ENCODE measurements around the gene OCEL1. TPM values are rescaled to one million over a fixed set of nuclear protein-coding genes. Genes with fewer than 3 reads are reported as not detected.

Gene OCEL1
- total and polyA plus RNA-seq, 2 of the 13 experiments (the other 11 are each of a cell fraction or from before 2014, with no cell fraction given), result 10.6 to 17.2 TPM

DNA sequence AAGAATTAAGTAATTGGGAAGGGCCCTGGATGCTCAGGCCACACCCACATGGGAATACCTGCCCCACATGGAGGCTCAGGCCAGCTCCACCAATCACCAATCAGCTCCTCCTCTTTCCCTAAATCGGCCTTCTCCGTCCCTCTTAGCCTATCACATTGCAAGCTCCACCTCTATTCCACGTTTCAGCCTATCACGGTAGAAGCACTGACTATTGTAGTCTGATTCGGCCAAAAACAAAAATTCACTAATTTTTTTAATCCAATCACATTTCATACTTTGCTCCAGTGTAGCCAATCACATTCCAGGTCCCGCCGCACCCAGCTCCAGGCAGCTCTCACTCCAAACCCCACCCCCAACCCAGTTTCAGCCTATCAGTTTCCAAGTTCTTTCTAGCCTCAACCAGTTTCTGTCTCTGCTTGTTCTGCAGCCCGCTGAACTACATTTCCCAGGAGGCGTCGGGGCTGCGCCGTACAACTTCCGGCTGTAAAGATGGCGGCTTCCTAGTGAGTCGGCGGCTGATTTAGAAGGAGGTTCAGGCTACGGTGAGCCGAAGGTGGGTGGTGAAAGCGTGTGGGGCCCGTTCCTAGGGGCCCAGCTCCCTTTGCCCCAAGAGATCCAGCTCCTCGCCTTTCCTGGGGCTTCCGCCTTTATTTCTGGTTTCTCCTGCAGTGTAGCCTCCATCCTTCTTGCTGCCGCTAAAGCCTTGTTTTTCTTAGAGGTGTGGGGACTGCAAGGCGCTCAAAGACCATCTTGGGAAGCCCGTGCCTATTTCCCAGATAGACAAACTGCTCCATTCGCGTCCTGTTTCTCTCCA is 41.2 kb downstream of the OCEL1 start, which contains the start of gene BABAM1 (continued):
- TF ChIP-seq ZNF781 (CRISPR knock-in tag; IDR thresholded peaks at IDR 0.05; ENCODE audit: borderline replicate concordance, not compliant biosample characterization), result no peak
- no peak for TF ChIP-seq ETV6 (CRISPR knock-in tag; conservative IDR thresholded peaks at IDR 0.05)
- TF ChIP-seq, protein P1, sequence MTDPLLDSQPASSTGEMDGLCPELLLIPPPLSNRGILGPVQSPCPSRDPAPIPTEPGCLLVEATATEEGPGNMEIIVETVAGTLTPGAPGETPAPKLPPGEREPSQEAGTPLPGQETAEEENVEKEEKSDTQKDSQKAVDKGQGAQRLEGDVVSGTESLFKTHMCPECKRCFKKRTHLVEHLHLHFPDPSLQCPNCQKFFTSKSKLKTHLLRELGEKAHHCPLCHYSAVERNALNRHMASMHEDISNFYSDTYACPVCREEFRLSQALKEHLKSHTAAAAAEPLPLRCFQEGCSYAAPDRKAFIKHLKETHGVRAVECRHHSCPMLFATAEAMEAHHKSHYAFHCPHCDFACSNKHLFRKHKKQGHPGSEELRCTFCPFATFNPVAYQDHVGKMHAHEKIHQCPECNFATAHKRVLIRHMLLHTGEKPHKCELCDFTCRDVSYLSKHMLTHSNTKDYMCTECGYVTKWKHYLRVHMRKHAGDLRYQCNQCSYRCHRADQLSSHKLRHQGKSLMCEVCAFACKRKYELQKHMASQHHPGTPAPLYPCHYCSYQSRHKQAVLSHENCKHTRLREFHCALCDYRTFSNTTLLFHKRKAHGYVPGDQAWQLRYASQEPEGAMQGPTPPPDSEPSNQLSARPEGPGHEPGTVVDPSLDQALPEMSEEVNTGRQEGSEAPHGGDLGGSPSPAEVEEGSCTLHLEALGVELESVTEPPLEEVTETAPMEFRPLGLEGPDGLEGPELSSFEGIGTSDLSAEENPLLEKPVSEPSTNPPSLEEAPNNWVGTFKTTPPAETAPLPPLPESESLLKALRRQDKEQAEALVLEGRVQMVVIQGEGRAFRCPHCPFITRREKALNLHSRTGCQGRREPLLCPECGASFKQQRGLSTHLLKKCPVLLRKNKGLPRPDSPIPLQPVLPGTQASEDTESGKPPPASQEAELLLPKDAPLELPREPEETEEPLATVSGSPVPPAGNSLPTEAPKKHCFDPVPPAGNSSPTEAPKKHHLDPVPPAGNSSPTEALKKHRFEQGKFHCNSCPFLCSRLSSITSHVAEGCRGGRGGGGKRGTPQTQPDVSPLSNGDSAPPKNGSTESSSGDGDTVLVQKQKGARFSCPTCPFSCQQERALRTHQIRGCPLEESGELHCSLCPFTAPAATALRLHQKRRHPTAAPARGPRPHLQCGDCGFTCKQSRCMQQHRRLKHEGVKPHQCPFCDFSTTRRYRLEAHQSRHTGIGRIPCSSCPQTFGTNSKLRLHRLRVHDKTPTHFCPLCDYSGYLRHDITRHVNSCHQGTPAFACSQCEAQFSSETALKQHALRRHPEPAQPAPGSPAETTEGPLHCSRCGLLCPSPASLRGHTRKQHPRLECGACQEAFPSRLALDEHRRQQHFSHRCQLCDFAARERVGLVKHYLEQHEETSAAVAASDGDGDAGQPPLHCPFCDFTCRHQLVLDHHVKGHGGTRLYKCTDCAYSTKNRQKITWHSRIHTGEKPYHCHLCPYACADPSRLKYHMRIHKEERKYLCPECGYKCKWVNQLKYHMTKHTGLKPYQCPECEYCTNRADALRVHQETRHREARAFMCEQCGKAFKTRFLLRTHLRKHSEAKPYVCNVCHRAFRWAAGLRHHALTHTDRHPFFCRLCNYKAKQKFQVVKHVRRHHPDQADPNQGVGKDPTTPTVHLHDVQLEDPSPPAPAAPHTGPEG (CRISPR knock-in tag; IDR thresholded peaks at IDR 0.05), result no peak
- TF ChIP-seq, protein P2, sequence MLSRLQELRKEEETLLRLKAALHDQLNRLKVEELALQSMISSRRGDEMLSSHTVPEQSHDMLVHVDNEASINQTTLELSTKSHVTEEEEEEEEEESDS (CRISPR knock-in tag; IDR thresholded peaks at IDR 0.05; ENCODE audit: borderline replicate concordance), result no peak
- TF ChIP-seq, protein P3, sequence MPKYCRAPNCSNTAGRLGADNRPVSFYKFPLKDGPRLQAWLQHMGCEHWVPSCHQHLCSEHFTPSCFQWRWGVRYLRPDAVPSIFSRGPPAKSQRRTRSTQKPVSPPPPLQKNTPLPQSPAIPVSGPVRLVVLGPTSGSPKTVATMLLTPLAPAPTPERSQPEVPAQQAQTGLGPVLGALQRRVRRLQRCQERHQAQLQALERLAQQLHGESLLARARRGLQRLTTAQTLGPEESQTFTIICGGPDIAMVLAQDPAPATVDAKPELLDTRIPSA (CRISPR knock-in tag; IDR thresholded peaks at IDR 0.05; ENCODE audit: borderline replicate concordance), result no peak
- no peak for TF ChIP-seq ZNF274 (CRISPR knock-in tag; IDR thresholded peaks at IDR 0.05)
- no peak for TF ChIP-seq ZNF30 (CRISPR knock-in tag; IDR thresholded peaks at IDR 0.05)
- peak; percentile 76; the same call in 1 of the 2 replicates for TF ChIP-seq ELF4 (CRISPR knock-in tag; IDR thresholded peaks at IDR 0.05; ENCODE audit: borderline replicate concordance)
- 0 out of 2 replicates have a peak, but pooled peaks have one; percentile 43 for TF ChIP-seq TARDBP (CRISPR knock-in tag; IDR thresholded peaks at IDR 0.05)
- TF ChIP-seq SP2 (CRISPR knock-in tag; IDR thresholded peaks at IDR 0.05), result peak; percentile 83
- TF ChIP-seq ZBTB42 (CRISPR knock-in tag; IDR thresholded peaks at IDR 0.05), result no peak
- no peak for TF ChIP-seq ZNF24 (IDR thresholded peaks at IDR 0.05)
- TF ChIP-seq, protein P4, sequence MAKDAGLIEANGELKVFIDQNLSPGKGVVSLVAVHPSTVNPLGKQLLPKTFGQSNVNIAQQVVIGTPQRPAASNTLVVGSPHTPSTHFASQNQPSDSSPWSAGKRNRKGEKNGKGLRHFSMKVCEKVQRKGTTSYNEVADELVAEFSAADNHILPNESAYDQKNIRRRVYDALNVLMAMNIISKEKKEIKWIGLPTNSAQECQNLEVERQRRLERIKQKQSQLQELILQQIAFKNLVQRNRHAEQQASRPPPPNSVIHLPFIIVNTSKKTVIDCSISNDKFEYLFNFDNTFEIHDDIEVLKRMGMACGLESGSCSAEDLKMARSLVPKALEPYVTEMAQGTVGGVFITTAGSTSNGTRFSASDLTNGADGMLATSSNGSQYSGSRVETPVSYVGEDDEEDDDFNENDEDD (CRISPR knock-in tag; IDR thresholded peaks at IDR 0.05; ENCODE audit: borderline replicate concordance), result no peak
- TF ChIP-seq ZMAT3 (CRISPR knock-in tag; conservative IDR thresholded peaks at IDR 0.05), result no peak
- TF ChIP-seq ZNF232 (CRISPR knock-in tag; IDR thresholded peaks at IDR 0.05; ENCODE audit: borderline replicate concordance), result no peak
- no peak for TF ChIP-seq ZNF737 (CRISPR knock-in tag; IDR thresholded peaks at IDR 0.05; ENCODE audit: borderline replicate concordance)

Measured in HepG2 (cell line).